Body of pancreas (tissue), 4 donors: ENCODE measurements around the gene OR6K6. TPM values are rescaled to one million over a fixed set of nuclear protein-coding genes. Genes with fewer than 3 reads are reported as not detected.

ENCODE experiments used
- ATAC-seq: fragments of 150-250 bp; one replicate; pipeline ENCODE4 v1.9.1; 2016
- DNase-seq, 4 donors: peaks; one replicate each; pipeline ENCODE4 v3.0.0-alpha.2; 2019
- H3K27ac ChIP-seq, 4 donors: fragments of 200-600 bp; sonication (generic); 1 replicate in 3 of 4; 2 replicates in 1 of 4; pipeline versions ENCODE4 v1.5.1 to v1.6.1; 2016 to 2019; ENCODE audit warnings: mild to moderate bottlenecking in 1 of 4, mixed read lengths in 1 of 4, moderate library complexity in 1 of 4
- H3K27me3 ChIP-seq, 2 donors: fragments of 200-600 bp; sonication (generic); one replicate each; pipeline ENCODE4 v1.6.0; 2016; ENCODE audit warnings: mild to moderate bottlenecking in 1 of 2
- H3K36me3 ChIP-seq, 2 donors: fragments of 200-600 bp; sonication (generic); replicated peaks in 1 of 2; 2 replicates each; pipeline ENCODE4 v1.5.1; 2016; ENCODE audit warnings: low read depth in 2 of 2; ENCODE audit not compliant: insufficient read depth in 1 of 2
- H3K4me1 ChIP-seq: fragments of 200-600 bp; sonication (generic); one replicate; pipeline ENCODE4 v1.6.0; 2016
- H3K4me3 ChIP-seq, 2 donors: fragments of 200-600 bp; sonication (generic); 1 replicate in 1 of 2; 2 replicates in 1 of 2; pipeline ENCODE4 v1.5.1; 2016 to 2019
- H3K9me3 ChIP-seq, 3 donors: fragments of 200-600 bp; sonication (generic); 1 replicate in 2 of 3; 2 replicates in 1 of 3; pipeline ENCODE4 v1.5.1; 2016
- POLR2A ChIP-seq, 3 donors: fragments of 450-650 bp; IDR thresholded peaks; one replicate each; pipeline ENCODE4 v1.6.1; 2016; ENCODE audit warnings: antibody characterized with exemption in 3 of 3, mild to moderate bottlenecking in 2 of 3
- WGBS, 2 donors: methylation state at CpG; one replicate each; pipeline ENCODE4 v1.1.5; 2017; 5-methylcytosine and 5-hydroxymethylcytosine counted together
- intact Hi-C: fragments of 100-400 bp; cut with DNase I; formaldehyde crosslinking; loops from one replicate; pipeline ENCODE4 v1.15.1; 2023
- small RNA-seq: library from RNA; depleted of rRNA; stranded (forward); fragments of <200 nt; gene quantifications from one replicate; pipeline ENCODE3, GENCODE V24; 2016
- total RNA-seq, 2 donors: library from RNA; depleted of rRNA; stranded (reverse); fragments of >200 nt; gene quantifications; one replicate each; pipeline ENCODE4 v1.1.0, GENCODE V29; 2016
- TF ChIP-seq, protein P1 (sequence below), 7 experiments: fragments of 450-650 bp in 4 of 7; fragments of 200-600 bp in 3 of 7; sonication (generic) in 3 of 7; IDR thresholded peaks; one replicate each; pipeline ENCODE4 v1.5.1; 2016 to 2019; ENCODE audit warnings: antibody characterized with exemption in 7 of 7

OR6K6 gene
- total RNA-seq, 2 donors from 2014 or later: not detected

DNA sequence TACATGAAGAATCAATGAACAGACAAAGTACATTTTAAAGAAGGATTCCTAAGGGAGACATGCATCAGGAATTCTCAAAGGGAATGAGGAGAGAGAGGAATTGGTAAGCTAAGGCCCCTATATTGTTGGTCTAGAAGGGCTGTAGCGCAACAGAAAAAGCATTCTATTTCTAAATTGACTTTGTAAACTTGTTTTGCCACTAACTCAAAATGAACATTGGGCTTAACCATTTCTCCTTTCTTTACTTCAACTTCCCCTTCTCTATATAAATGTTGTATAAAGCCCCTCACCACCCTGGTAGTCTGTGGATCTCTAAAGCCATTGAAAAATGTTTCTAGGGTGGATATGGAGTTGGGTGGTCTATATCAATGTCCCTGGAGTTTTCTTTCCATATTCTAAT lies 46.9 kb downstream of the OR6K6 start:
- Histone ChIP-seq H3K4me1 (no peaks in the 10 kb centered on the region), H3K27ac (peak overlapping the region in 1 of 4 donors; percentile 21), H3K27me3 (peaks cover 0 to 5% of the 10 kb centered on the region in 2 donors), H3K36me3 (no peaks in the 10 kb centered on the region), H3K4me3 (no peak overlapping the region), H3K9me3 (no peaks in the 10 kb centered on the region)
- intact Hi-C loops: no loop called here
- WGBS, 2 donors: 67 to 81% methylated on average over 1 of the region's 1 CpG
- DNase-seq: no peak
- ATAC-seq: no peak
- no peak for TF ChIP-seq POLR2A (IDR thresholded peaks at IDR 0.05)
- TF ChIP-seq, protein P1, sequence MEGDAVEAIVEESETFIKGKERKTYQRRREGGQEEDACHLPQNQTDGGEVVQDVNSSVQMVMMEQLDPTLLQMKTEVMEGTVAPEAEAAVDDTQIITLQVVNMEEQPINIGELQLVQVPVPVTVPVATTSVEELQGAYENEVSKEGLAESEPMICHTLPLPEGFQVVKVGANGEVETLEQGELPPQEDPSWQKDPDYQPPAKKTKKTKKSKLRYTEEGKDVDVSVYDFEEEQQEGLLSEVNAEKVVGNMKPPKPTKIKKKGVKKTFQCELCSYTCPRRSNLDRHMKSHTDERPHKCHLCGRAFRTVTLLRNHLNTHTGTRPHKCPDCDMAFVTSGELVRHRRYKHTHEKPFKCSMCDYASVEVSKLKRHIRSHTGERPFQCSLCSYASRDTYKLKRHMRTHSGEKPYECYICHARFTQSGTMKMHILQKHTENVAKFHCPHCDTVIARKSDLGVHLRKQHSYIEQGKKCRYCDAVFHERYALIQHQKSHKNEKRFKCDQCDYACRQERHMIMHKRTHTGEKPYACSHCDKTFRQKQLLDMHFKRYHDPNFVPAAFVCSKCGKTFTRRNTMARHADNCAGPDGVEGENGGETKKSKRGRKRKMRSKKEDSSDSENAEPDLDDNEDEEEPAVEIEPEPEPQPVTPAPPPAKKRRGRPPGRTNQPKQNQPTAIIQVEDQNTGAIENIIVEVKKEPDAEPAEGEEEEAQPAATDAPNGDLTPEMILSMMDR (IDR thresholded peaks at IDR 0.05): no peak

GRCh38 chr1:158803678-158804077 lies 49.2 kb downstream of the OR6K6 start:
- Histone ChIP-seq H3K27me3 (peaks cover 0 to 5% of the 10 kb centered on the region in 2 donors), H3K36me3 (no peaks in the 10 kb centered on the region), H3K9me3 (no peaks in the 10 kb centered on the region), H3K27ac (no peak overlapping the region), H3K4me3 (no peak overlapping the region), H3K4me1 (no peaks in the 10 kb centered on the region)
- TF ChIP-seq POLR2A (IDR thresholded peaks at IDR 0.05): no peak
- TF ChIP-seq, protein P1 (IDR thresholded peaks at IDR 0.05): no peak
- DNase-seq: no peak
- no peak for ATAC-seq
- intact Hi-C loops: no loop called here
- 38 to 45% methylated on average over 1 of the region's 1 CpG for WGBS, 2 donors

Small RNA genes lying within 50 kb of the gene (small RNA-seq; reads per million reads assigned to genes)
- gene OR2AQ1P: not detected

Other genes starting within 250 kb of the OR6K6 start
- not detected for gene OR6Y1, start 200.3 kb upstream of the OR6K6 start, total RNA-seq
- not detected for gene OR6P1, start 184.1 kb upstream of the OR6K6 start, total RNA-seq
- not detected for gene OR10X1, start 174.8 kb upstream of the OR6K6 start, total RNA-seq
- gene OR10Z1, start 149.5 kb upstream of the OR6K6 start, total RNA-seq: not detected
- gene SPTA1, start 68.0 kb upstream of the OR6K6 start, total RNA-seq: not detected
- gene OR6K2, start 54.1 kb upstream of the OR6K6 start, total RNA-seq: not detected
- gene OR6K3, start 34.0 kb upstream of the OR6K6 start, total RNA-seq: not detected
- gene OR6N1, start 17.5 kb downstream of the OR6K6 start, total RNA-seq: not detected
- gene OR6N2, start 26.5 kb downstream of the OR6K6 start, total RNA-seq: not detected
- 1 to 10 TPM; 3.0 to 3.1 TPM for gene MNDA, start 76.6 kb downstream of the OR6K6 start, total RNA-seq
- gene PYHIN1, start 176.8 kb downstream of the OR6K6 start, total RNA-seq: 1 to 10 TPM in 1 of 2 donors, under 1 TPM in 1; 0.66 to 1.6 TPM